ENCODE results near the gene GPHN. TPM values are rescaled to one million over a fixed set of nuclear protein-coding genes. Genes with fewer than 3 reads are reported as not detected.

Gene GPHN
- total RNA-seq, 4 donors from 2014 or later = 9.1 to 21.1 (median 15.9) TPM

- no peak overlapping the region for H3K4me3 ChIP-seq
- WGBS = 100% methylated on average over 1 of the region's 1 CpG
- intact Hi-C loops (cut with DNase I) = no loop called here
- no peaks in the 10 kb centered on the region for H3K36me3 ChIP-seq
- no peak overlapping the region for H3K27ac ChIP-seq (replicated peaks in 1 of 4)
- TF ChIP-seq EP300 (IDR thresholded peaks at IDR 0.05) (no peak), POLR2AphosphoS5 (IDR thresholded peaks at IDR 0.05) (no peak), POLR2A (IDR thresholded peaks at IDR 0.05; ENCODE audit: low read depth) (no peak), CTCF (IDR thresholded peaks at IDR 0.05) (no peak)
- H3K27me3 ChIP-seq = no peaks in the 10 kb centered on the region
- no peak for DNase-seq (ENCODE audit: extremely low spot score)
- H3K9me3 ChIP-seq = no peaks in the 10 kb centered on the region
- no peaks in the 10 kb centered on the region for H3K4me1 ChIP-seq
Observed at GRCh38 chr14:66782853-66783252, 274.9 kb downstream of the GPHN start.

- 94% methylated on average over 1 of the region's 1 CpG for WGBS
- no peak for TF ChIP-seq POLR2AphosphoS5 (IDR thresholded peaks at IDR 0.05)
- TF ChIP-seq EP300 (IDR thresholded peaks at IDR 0.05) = no peak
Observed at GRCh38 chr14:66790101-66790500, 282.2 kb downstream of the GPHN start.

GRCh38 chr14:66802962-66803361 is 295.0 kb downstream of the GPHN start:
- peaks cover 0 to 5% (median 0%) of the 10 kb centered on the region in 4 donors for H3K9me3 ChIP-seq
- no peak overlapping the region for H3K4me3 ChIP-seq
- 89% methylated on average over 4 of the region's 4 CpGs for WGBS
- H3K27me3 ChIP-seq = no peaks in the 10 kb centered on the region
- H3K36me3 ChIP-seq = no peaks in the 10 kb centered on the region
- no peaks in the 10 kb centered on the region for H3K4me1 ChIP-seq
- intact Hi-C loops (cut with DNase I) = no loop called here
- H3K27ac ChIP-seq (replicated peaks in 1 of 4) = no peak overlapping the region
- no peak for DNase-seq (ENCODE audit: extremely low spot score)
- no peak for TF ChIP-seq EP300 (IDR thresholded peaks at IDR 0.05)
- TF ChIP-seq POLR2A (IDR thresholded peaks at IDR 0.05; ENCODE audit: low read depth) = no peak
- TF ChIP-seq CTCF (IDR thresholded peaks at IDR 0.05) = no peak
- no peak for TF ChIP-seq POLR2AphosphoS5 (IDR thresholded peaks at IDR 0.05)

More at GRCh38 chr14:66790101-66790500, 282.2 kb downstream of the GPHN start:
- Histone ChIP-seq H3K36me3 (no peaks in the 10 kb centered on the region), H3K27ac (replicated peaks in 1 of 4) (no peak overlapping the region), H3K27me3 (no peaks in the 10 kb centered on the region), H3K4me3 (no peak overlapping the region), H3K9me3 (peaks cover 0 to 19% (median 6%) of the 10 kb centered on the region in 4 donors), H3K4me1 (no peaks in the 10 kb centered on the region)
- intact Hi-C loops (cut with DNase I) = no loop called here
- no peak for DNase-seq (ENCODE audit: extremely low spot score)

- no peak for DNase-seq (ENCODE audit: extremely low spot score)
- no peak overlapping the region for H3K27ac ChIP-seq (replicated peaks in 1 of 4)
- no peaks in the 10 kb centered on the region for H3K36me3 ChIP-seq
- intact Hi-C loops (cut with DNase I) = no loop called here
- WGBS = 86% methylated on average over 1 of the region's 1 CpG
- no peaks in the 10 kb centered on the region for H3K4me1 ChIP-seq
- no peak overlapping the region for H3K4me3 ChIP-seq
- TF ChIP-seq EP300 (IDR thresholded peaks at IDR 0.05) (no peak), POLR2AphosphoS5 (IDR thresholded peaks at IDR 0.05) (no peak), CTCF (IDR thresholded peaks at IDR 0.05) (no peak), POLR2A (IDR thresholded peaks at IDR 0.05; ENCODE audit: low read depth) (no peak)
- peaks cover 0 to 5% (median 0%) of the 10 kb centered on the region in 4 donors for H3K9me3 ChIP-seq
- H3K27me3 ChIP-seq = no peaks in the 10 kb centered on the region
Observed at GRCh38 chr14:66804141-66804540, 296.2 kb downstream of the GPHN start.

GRCh38 chr14:66813636-66814035 is 305.7 kb downstream of the GPHN start:
- WGBS = no CpG with 5 or more reads among the region's 6 CpGs
- peaks cover 0 to 22% (median 14%) of the 10 kb centered on the region in 4 donors for H3K9me3 ChIP-seq
- no peak overlapping the region for H3K27ac ChIP-seq (replicated peaks in 1 of 4)
- no peak for TF ChIP-seq POLR2A (IDR thresholded peaks at IDR 0.05; ENCODE audit: low read depth)
- no peak for TF ChIP-seq EP300 (IDR thresholded peaks at IDR 0.05)
- no peak for TF ChIP-seq CTCF (IDR thresholded peaks at IDR 0.05)
- TF ChIP-seq POLR2AphosphoS5 (IDR thresholded peaks at IDR 0.05) = no peak
- DNase-seq (ENCODE audit: extremely low spot score) = no peak
- no peaks in the 10 kb centered on the region for H3K4me1 ChIP-seq
- peaks cover 0 to 25% (median 14%) of the 10 kb centered on the region in 4 donors for H3K36me3 ChIP-seq
- no peak overlapping the region for H3K4me3 ChIP-seq
- H3K27me3 ChIP-seq = no peaks in the 10 kb centered on the region
- intact Hi-C loops (cut with DNase I) = no loop called here

Measured in esophagus muscularis mucosa (tissue), 4 donors.